Activated T-cell treated with anti-CD3 and anti-CD28 coated beads, Interleukin-2, amount 50 U/mL, for 72 hours (primary cell): ENCODE data around the gene LMF2. TPM values are rescaled to one million over a fixed set of nuclear protein-coding genes. Genes with fewer than 3 reads are reported as not detected.
"Not testable (repeated sequence)": the region's sequence is repeated elsewhere in the genome, so short reads cannot be mapped to it uniquely, and the experiment has no call there.

ENCODE experiments used
- ATAC-seq, 2 donors: fragments of 150-1000 bp; cut with Tn5 transposase; replicated peaks in 1 of 2; 2 replicates each; pipeline ENCODE4 v1.10.0; 2021; ENCODE audit warnings: moderate library complexity in 2 of 2, mild to moderate bottlenecking in 1 of 2
- DNase-seq, 2 donors: peaks; one replicate each; pipeline ENCODE4 v3.0.0; 2021 to 2022; ENCODE audit warnings: mixed read lengths in 1 of 2
- H3K27ac Mint-ChIP-seq: one replicate; pipeline ENCODE4 v1.8.0; 2022; ENCODE audit warnings: mild to moderate bottlenecking, moderate library complexity, mixed read lengths
- H3K27me3 Mint-ChIP-seq: one replicate; pipeline ENCODE4 v1.8.0; 2022; ENCODE audit warnings: low read depth, mixed read lengths
- H3K36me3 Mint-ChIP-seq, 2 donors: one replicate each; pipeline ENCODE4 v1.8.0; 2022; ENCODE audit warnings: mixed read lengths in 2 of 2, mild to moderate bottlenecking in 1 of 2; ENCODE audit not compliant: insufficient read depth in 2 of 2
- H3K4me1 Mint-ChIP-seq: one replicate; pipeline ENCODE4 v1.8.0; 2022; ENCODE audit warnings: low read depth, mixed read lengths
- H3K4me3 Mint-ChIP-seq, 2 donors: one replicate each; pipeline ENCODE4 v1.8.0; 2022; ENCODE audit warnings: mild to moderate bottlenecking in 2 of 2, mixed read lengths in 2 of 2, moderate library complexity in 2 of 2
- H3K9me3 Mint-ChIP-seq, 2 donors: one replicate each; pipeline ENCODE4 v1.8.0; 2022; ENCODE audit warnings: mixed read lengths in 2 of 2
- total RNA-seq, 2 donors: library from RNA; stranded (reverse); gene quantifications; one replicate each; pipeline ENCODE4 v1.2.3, GENCODE V29; 2022

Gene LMF2
- total RNA-seq, 2 donors from 2014 or later, result 64.8 to 64.9 TPM

- Mint-ChIP-seq H3K27me3 (no peaks in the 10 kb centered on the region), H3K4me3 (peak overlapping the region; percentile 71 to 74), H3K36me3 (peaks cover 6 to 7% of the 10 kb centered on the region in 2 donors), H3K9me3 (peaks cover 2 to 4% of the 10 kb centered on the region in 2 donors), H3K4me1 (peaks cover 51% of the 10 kb centered on the region), H3K27ac (peak overlapping the region; percentile 47)
- DNase-seq, result peak; percentile 63 to 65
- peak; percentile 12 to 27 for ATAC-seq
Measured at GRCh38 chr22:50544746-50545253, 37.3 kb upstream of the LMF2 start.

GRCh38 chr22:50544078-50544745, 36.7 kb upstream of the LMF2 start:
- peak overlapping the region; percentile 71 to 74 for H3K4me3 Mint-ChIP-seq
- ATAC-seq (peak; percentile 38 to 39), DNase-seq (peak; percentile 91 to 93)
- peaks cover 6% of the 10 kb centered on the region in 2 donors for H3K36me3 Mint-ChIP-seq
- H3K4me1 Mint-ChIP-seq, result peaks cover 55% of the 10 kb centered on the region
- H3K27ac Mint-ChIP-seq, result peak overlapping the region; percentile 47
- H3K9me3 Mint-ChIP-seq, result peaks cover 2 to 4% of the 10 kb centered on the region in 2 donors
- H3K27me3 Mint-ChIP-seq, result no peaks in the 10 kb centered on the region

- Mint-ChIP-seq H3K27me3 (no peaks in the 10 kb centered on the region), H3K4me3 (peak overlapping the region; percentile 55 to 75), H3K36me3 (peaks cover 9% of the 10 kb centered on the region in 2 donors), H3K4me1 (peaks cover 71% of the 10 kb centered on the region), H3K9me3 (peaks cover 2 to 4% of the 10 kb centered on the region in 2 donors), H3K27ac (peak overlapping the region; percentile 87)
- peak; percentile 73 to 76 for DNase-seq
- peak; percentile 45 to 50 for ATAC-seq
Measured at GRCh38 chr22:50542416-50542927, 35.0 kb upstream of the LMF2 start.

GRCh38 chr22:50541667-50542026, 34.1 kb upstream of the LMF2 start:
- Mint-ChIP-seq H3K27ac (peak overlapping the region; percentile 87), H3K4me1 (peaks cover 79% of the 10 kb centered on the region), H3K4me3 (peak overlapping the region; percentile 55 to 75)
- H3K9me3 Mint-ChIP-seq, H3K36me3 Mint-ChIP-seq, H3K27me3 Mint-ChIP-seq: not testable (repeated sequence)
- peak; percentile 42 to 45 for ATAC-seq
- DNase-seq, result peak; percentile 67 to 79

- no peak for DNase-seq
- H3K4me3 Mint-ChIP-seq, result peak overlapping the region; percentile 55 to 75
- H3K9me3 Mint-ChIP-seq, result peaks cover 2 to 4% of the 10 kb centered on the region in 2 donors
- peak overlapping the region; percentile 87 for H3K27ac Mint-ChIP-seq
- H3K36me3 Mint-ChIP-seq, result peaks cover 9% of the 10 kb centered on the region in 2 donors
- peaks cover 77% of the 10 kb centered on the region for H3K4me1 Mint-ChIP-seq
- H3K27me3 Mint-ChIP-seq, result no peaks in the 10 kb centered on the region
- no peak for ATAC-seq
Measured at GRCh38 chr22:50540381-50540780, 32.9 kb upstream of the LMF2 start.

GRCh38 chr22:50537765-50538164, 30.3 kb upstream of the LMF2 start:
- H3K27ac Mint-ChIP-seq, result peak overlapping the region; percentile 96
- DNase-seq (no peak), ATAC-seq (no peak)
- H3K27me3 Mint-ChIP-seq, result no peaks in the 10 kb centered on the region
- peaks cover 9 to 15% of the 10 kb centered on the region in 2 donors for H3K36me3 Mint-ChIP-seq
- H3K9me3 Mint-ChIP-seq, result peaks cover 2 to 4% of the 10 kb centered on the region in 2 donors
- H3K4me1 Mint-ChIP-seq, result peaks cover 88% of the 10 kb centered on the region
- H3K4me3 Mint-ChIP-seq, result peak overlapping the region; percentile 72 to 90

GRCh38 chr22:50536226-50536625, 28.7 kb upstream of the LMF2 start:
- Mint-ChIP-seq H3K4me1 (peaks cover 76% of the 10 kb centered on the region), H3K27ac (peak overlapping the region; percentile 57), H3K36me3 (peaks cover 3 to 13% of the 10 kb centered on the region in 2 donors), H3K4me3 (no peak overlapping the region), H3K9me3 (no peaks in the 10 kb centered on the region), H3K27me3 (no peaks in the 10 kb centered on the region)
- ATAC-seq (no peak), DNase-seq (no peak)

GRCh38 chr22:50535113-50535512, 27.6 kb upstream of the LMF2 start:
- H3K4me1 Mint-ChIP-seq, result peaks cover 65% of the 10 kb centered on the region
- H3K9me3 Mint-ChIP-seq, result no peaks in the 10 kb centered on the region
- no peak overlapping the region for H3K27ac Mint-ChIP-seq
- no peak overlapping the region for H3K4me3 Mint-ChIP-seq
- no peak for ATAC-seq
- no peaks in the 10 kb centered on the region for H3K27me3 Mint-ChIP-seq
- DNase-seq, result no peak
- peaks cover 5 to 15% of the 10 kb centered on the region in 2 donors for H3K36me3 Mint-ChIP-seq

GRCh38 chr22:50533856-50534711, 26.6 kb upstream of the LMF2 start:
- not testable (repeated sequence) for ATAC-seq, DNase-seq, H3K27me3 Mint-ChIP-seq, H3K9me3 Mint-ChIP-seq
- Mint-ChIP-seq H3K36me3 (peaks cover 5 to 15% of the 10 kb centered on the region in 2 donors), H3K27ac (peak overlapping the region; percentile 93), H3K4me1 (peaks cover 55% of the 10 kb centered on the region), H3K4me3 (peak overlapping the region; percentile 96 to 98)

GRCh38 chr22:50532824-50533796, 25.6 kb upstream of the LMF2 start:
- Mint-ChIP-seq H3K4me3 (peak overlapping the region; percentile 96 to 98), H3K27ac (peak overlapping the region; percentile 93), H3K4me1 (peaks cover 53% of the 10 kb centered on the region), H3K36me3 (peaks cover 6 to 15% of the 10 kb centered on the region in 2 donors), H3K9me3 (no peaks in the 10 kb centered on the region), H3K27me3 (no peaks in the 10 kb centered on the region)
- ATAC-seq, result no peak
- no peak for DNase-seq

- H3K36me3 Mint-ChIP-seq, result peaks cover 9 to 20% of the 10 kb centered on the region in 2 donors
- no peak for ATAC-seq
- H3K27me3 Mint-ChIP-seq, result no peaks in the 10 kb centered on the region
- no peak for DNase-seq
- H3K27ac Mint-ChIP-seq, result peak overlapping the region; percentile 93
- H3K4me3 Mint-ChIP-seq, result peak overlapping the region; percentile 96 to 98
- no peaks in the 10 kb centered on the region for H3K9me3 Mint-ChIP-seq
- H3K4me1 Mint-ChIP-seq, result peaks cover 53% of the 10 kb centered on the region
Measured at GRCh38 chr22:50531962-50532674, 24.6 kb upstream of the LMF2 start.
